HEK293 (cell line): Measurements from ENCODE around the gene LRRC27.

Experiments
- MYNN ChIP-seq: fragments of 450-650 bp; formaldehyde crosslinking; IDR thresholded peaks from 2 replicates; pipeline ENCODE4 v1.5.1; 2016; ENCODE audit warnings: missing biosample characterization, missing genetic modification characterization, borderline replicate concordance
- ZBTB1 ChIP-seq: fragments of 450-650 bp; formaldehyde crosslinking; IDR thresholded peaks from 2 replicates; pipeline ENCODE4 v1.5.1; 2016; ENCODE audit warnings: missing biosample characterization, missing genetic modification characterization
- ZNF148 ChIP-seq: fragments of 450-650 bp; formaldehyde crosslinking; IDR thresholded peaks from 2 replicates; pipeline ENCODE4 v1.5.0; 2017; ENCODE audit warnings: missing biosample characterization, missing genetic modification characterization, borderline replicate concordance

- TF ChIP-seq MYNN (tag by site-specific recombination) = no peak
- TF ChIP-seq ZBTB1 (tag by site-specific recombination) = no peak
- no peak for TF ChIP-seq ZNF148 (tag by site-specific recombination)
Measured at GRCh38 chr10:132351611-132352010, 19.6 kb downstream of the LRRC27 start.
